ENCODE data around the gene NTSR1.

Gene NTSR1

DNA sequence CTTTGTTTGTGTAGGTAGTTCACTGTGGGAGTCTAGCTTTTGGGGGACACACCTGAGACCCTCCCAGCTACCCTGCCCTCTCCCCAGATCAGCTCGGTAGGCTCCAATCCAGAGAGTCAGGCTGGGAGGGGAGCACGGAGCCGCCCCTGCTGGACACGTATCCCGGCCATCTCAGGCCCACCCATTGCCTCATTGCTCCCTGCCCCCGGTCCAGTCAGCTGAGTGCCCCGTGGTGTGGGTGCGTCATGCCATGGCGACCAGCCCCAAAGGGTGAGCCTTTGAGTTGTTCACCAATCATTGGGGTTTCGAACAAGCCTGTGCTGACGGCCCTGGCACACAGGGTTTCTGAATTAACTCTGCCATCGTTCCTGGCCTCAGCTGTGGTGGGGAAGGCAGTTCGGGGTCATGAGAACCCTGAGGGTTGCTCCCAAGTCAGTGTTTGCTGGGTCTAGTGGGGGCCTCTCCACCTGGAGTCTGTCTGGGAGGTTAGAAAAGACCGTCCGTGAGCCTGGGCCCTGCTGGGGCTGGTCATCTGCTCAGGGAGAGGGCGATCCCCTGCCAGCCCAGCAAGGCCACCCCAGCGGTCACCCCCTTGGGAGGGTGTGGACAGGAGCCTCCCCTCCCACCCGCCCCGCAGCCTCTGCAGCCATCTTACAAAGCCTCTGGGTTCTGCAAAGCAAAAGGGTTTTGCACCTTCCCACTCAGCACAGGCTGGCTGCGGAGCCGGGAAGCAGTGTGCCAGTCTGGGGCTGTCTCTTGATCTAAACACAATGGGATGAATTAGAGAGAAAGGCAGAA is 34.5 kb downstream of the NTSR1 start:
- TF ChIP-seq, protein P1, sequence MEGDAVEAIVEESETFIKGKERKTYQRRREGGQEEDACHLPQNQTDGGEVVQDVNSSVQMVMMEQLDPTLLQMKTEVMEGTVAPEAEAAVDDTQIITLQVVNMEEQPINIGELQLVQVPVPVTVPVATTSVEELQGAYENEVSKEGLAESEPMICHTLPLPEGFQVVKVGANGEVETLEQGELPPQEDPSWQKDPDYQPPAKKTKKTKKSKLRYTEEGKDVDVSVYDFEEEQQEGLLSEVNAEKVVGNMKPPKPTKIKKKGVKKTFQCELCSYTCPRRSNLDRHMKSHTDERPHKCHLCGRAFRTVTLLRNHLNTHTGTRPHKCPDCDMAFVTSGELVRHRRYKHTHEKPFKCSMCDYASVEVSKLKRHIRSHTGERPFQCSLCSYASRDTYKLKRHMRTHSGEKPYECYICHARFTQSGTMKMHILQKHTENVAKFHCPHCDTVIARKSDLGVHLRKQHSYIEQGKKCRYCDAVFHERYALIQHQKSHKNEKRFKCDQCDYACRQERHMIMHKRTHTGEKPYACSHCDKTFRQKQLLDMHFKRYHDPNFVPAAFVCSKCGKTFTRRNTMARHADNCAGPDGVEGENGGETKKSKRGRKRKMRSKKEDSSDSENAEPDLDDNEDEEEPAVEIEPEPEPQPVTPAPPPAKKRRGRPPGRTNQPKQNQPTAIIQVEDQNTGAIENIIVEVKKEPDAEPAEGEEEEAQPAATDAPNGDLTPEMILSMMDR (conservative IDR thresholded peaks at IDR 0.05; ENCODE audit: low read length) = no peak
- TF ChIP-seq EZH2phosphoT487 (IDR thresholded peaks at IDR 0.05; ENCODE audit: borderline replicate concordance) = no peak

DNA sequence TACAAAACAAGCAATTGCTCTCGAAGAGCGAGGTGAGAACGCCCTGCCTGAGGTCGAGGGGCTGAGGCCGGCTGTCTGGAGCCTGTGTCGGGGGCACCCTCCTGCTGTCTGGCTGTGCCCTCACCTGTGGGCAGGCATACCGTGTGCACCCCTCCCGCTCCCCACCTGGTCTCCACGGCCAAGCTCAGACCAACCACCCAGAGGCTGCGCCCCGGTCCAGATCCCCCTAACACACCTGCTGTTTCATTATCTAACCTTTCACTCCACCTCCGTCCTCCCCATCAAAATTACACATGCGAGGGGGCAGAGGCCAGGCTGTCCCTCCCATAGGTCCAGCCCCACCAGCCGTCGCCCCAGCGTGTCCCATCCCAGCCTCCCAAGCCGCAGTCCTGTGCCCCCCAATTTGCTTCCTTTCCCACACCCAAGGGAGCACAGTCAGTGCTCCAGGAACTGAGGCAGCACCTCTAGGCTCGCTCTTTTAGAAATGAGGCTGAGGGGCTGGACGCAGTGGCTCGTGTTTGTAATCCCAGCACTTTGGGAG is 35.2 kb downstream of the NTSR1 start:
- Histone ChIP-seq H3K4me3 (ENCODE audit: low read length, poor library complexity, severe bottlenecking) (no peak overlapping the region), H3K4me2 (ENCODE audit: low read depth, low read length, poor library complexity, severe bottlenecking) (no peak overlapping the region), H3K4me1 (ENCODE audit: insufficient read depth, low read length, poor library complexity, severe bottlenecking) (peaks cover 27% of the 10 kb centered on the region), H3K9me2 (replicated peaks; ENCODE audit: low read depth, low read length) (no peaks in the 10 kb centered on the region), H3K79me2 (ENCODE audit: insufficient read depth, low read length) (no peaks in the 10 kb centered on the region), H3K27me3 (ENCODE audit: insufficient read depth, low read length, poor library complexity, severe bottlenecking) (no peaks in the 10 kb centered on the region), H4K20me1 (ENCODE audit: insufficient read depth, low read length, poor library complexity, severe bottlenecking) (no peaks in the 10 kb centered on the region), H2AFZ (ENCODE audit: low read length) (no peak overlapping the region), H3K9me3 (ENCODE audit: insufficient read depth, low read depth, low read length) (no peaks in the 10 kb centered on the region), H3K9ac (ENCODE audit: low read depth, low read length, poor library complexity, severe bottlenecking) (no peak overlapping the region), H3K36me3 (ENCODE audit: insufficient read depth, low read length) (no peaks in the 10 kb centered on the region), H3F3A (ENCODE audit: low read depth) (peaks cover 8% of the 10 kb centered on the region; the same call in 1 of the 2 replicates)
- no peak for TF ChIP-seq EZH2phosphoT487 (IDR thresholded peaks at IDR 0.05; ENCODE audit: borderline replicate concordance)
- TF ChIP-seq, protein P1 (conservative IDR thresholded peaks at IDR 0.05; ENCODE audit: low read length) = no peak

More for the DNA sequence above, 34.5 kb downstream of the NTSR1 start:
- no peaks in the 10 kb centered on the region for H4K20me1 ChIP-seq (ENCODE audit: insufficient read depth, low read length, poor library complexity, severe bottlenecking)
- no peaks in the 10 kb centered on the region for H3K36me3 ChIP-seq (ENCODE audit: insufficient read depth, low read length)
- no peaks in the 10 kb centered on the region for H3K9me3 ChIP-seq (ENCODE audit: insufficient read depth, low read depth, low read length)
- H3K9ac ChIP-seq (ENCODE audit: low read depth, low read length, poor library complexity, severe bottlenecking) = no peak overlapping the region
- H3K79me2 ChIP-seq (ENCODE audit: insufficient read depth, low read length) = no peaks in the 10 kb centered on the region
- H3K9me2 ChIP-seq (replicated peaks; ENCODE audit: low read depth, low read length) = no peaks in the 10 kb centered on the region
- H3K4me2 ChIP-seq (ENCODE audit: low read depth, low read length, poor library complexity, severe bottlenecking) = no peak overlapping the region
- H2AFZ ChIP-seq (ENCODE audit: low read length) = no peak overlapping the region
- peaks cover 8% of the 10 kb centered on the region; the same call in 1 of the 2 replicates for H3F3A ChIP-seq (ENCODE audit: low read depth)
- no peak overlapping the region for H3K4me3 ChIP-seq (ENCODE audit: low read length, poor library complexity, severe bottlenecking)
- no peaks in the 10 kb centered on the region for H3K27me3 ChIP-seq (ENCODE audit: insufficient read depth, low read length, poor library complexity, severe bottlenecking)
- peaks cover 32% of the 10 kb centered on the region for H3K4me1 ChIP-seq (ENCODE audit: insufficient read depth, low read length, poor library complexity, severe bottlenecking)

DNA sequence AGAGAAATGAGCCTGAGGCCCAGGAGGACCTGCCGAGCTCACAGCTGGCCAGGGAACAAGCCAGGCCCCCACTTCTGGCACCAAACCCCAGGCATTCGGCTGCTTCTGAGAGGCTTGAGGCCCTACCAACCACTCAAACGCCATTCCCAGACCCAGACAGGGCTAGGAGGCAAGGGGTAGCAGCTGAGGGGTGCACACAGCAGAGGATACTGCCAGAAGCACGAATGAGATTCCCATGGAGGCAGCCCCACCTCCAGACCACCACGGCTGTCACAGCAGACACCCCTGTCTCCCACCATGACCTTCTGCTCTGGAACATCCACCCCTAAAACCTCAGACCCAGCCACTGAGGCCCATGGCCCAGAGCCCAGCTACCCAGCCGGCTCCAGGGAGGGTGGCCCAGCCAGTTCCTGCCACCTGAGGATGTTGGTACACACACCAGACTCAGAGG is 36.1 kb downstream of the NTSR1 start:
- Histone ChIP-seq H4K20me1 (ENCODE audit: insufficient read depth, low read length, poor library complexity, severe bottlenecking) (no peaks in the 10 kb centered on the region), H3K9ac (ENCODE audit: low read depth, low read length, poor library complexity, severe bottlenecking) (no peak overlapping the region), H3K36me3 (ENCODE audit: insufficient read depth, low read length) (no peaks in the 10 kb centered on the region), H3K4me3 (ENCODE audit: low read length, poor library complexity, severe bottlenecking) (no peak overlapping the region), H3K79me2 (ENCODE audit: insufficient read depth, low read length) (no peaks in the 10 kb centered on the region), H3K9me2 (replicated peaks; ENCODE audit: low read depth, low read length) (no peaks in the 10 kb centered on the region), H3K27me3 (ENCODE audit: insufficient read depth, low read length, poor library complexity, severe bottlenecking) (no peaks in the 10 kb centered on the region), H3F3A (ENCODE audit: low read depth) (peaks cover 7% of the 10 kb centered on the region; the same call in 1 of the 2 replicates), H3K4me2 (ENCODE audit: low read depth, low read length, poor library complexity, severe bottlenecking) (no peak overlapping the region), H3K4me1 (ENCODE audit: insufficient read depth, low read length, poor library complexity, severe bottlenecking) (peaks cover 18% of the 10 kb centered on the region), H2AFZ (ENCODE audit: low read length) (no peak overlapping the region), H3K9me3 (ENCODE audit: insufficient read depth, low read depth, low read length) (no peaks in the 10 kb centered on the region)
- TF ChIP-seq, protein P1 (conservative IDR thresholded peaks at IDR 0.05; ENCODE audit: low read length) = no peak
- TF ChIP-seq EZH2phosphoT487 (IDR thresholded peaks at IDR 0.05; ENCODE audit: borderline replicate concordance) = no peak

Data from Loucy (cell line).